HG03139 (cell line): ENCODE results near the gene CTNS.
A peak's percentile ranks its signal among the peaks of the same experiment; 100 is the strongest.

Experiments used
- ATAC-seq: cut with Tn5 transposase; IDR thresholded peaks from one replicate; pipeline ENCODE4 v1.9.1; 2021; ENCODE audit not compliant: unreplicated experiment

CTNS gene

DNA sequence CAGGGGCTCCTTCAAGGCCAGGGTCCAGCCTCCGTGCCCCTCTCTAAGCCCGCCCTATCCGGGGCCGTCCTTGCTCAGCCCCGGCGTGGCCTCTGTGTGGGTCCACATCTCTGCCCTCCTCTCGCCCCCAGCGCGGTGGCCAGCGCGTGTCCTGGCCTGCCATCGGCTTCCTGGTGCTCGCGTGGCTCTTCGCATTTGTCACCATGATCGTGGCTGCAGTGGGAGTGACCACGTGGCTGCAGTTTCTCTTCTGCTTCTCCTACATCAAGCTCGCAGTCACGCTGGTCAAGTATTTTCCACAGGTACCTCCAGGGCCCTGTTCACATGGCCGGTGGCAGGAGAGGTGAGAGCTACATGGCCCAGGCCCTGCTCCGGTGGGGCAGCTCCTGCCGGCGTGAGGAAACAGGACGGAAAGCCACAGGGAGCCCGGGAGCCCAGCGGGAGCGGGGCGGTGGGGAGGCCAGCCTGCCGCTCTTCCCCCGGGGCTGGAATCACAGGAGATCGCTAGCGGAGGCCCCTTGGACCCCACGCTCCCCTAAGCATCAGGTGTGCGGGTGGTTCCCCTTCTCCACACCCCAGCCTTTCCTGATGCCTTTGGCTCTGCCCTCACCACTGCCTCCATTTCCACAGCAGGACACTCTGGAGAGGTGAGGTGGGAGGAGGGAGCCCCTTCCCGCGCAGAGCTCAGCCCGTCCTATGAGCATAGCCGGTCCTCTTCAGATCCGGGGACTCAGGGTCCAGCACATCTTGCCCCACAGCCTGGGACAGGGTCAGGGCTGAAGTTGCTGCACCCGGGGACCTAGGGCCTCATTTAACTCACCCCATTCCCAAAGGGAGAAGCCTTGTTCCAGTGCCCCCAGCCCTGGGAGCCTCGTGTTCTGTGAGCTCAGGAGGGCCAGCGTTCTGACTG lies 21.6 kb downstream of the CTNS start:
- no peak for ATAC-seq

DNA sequence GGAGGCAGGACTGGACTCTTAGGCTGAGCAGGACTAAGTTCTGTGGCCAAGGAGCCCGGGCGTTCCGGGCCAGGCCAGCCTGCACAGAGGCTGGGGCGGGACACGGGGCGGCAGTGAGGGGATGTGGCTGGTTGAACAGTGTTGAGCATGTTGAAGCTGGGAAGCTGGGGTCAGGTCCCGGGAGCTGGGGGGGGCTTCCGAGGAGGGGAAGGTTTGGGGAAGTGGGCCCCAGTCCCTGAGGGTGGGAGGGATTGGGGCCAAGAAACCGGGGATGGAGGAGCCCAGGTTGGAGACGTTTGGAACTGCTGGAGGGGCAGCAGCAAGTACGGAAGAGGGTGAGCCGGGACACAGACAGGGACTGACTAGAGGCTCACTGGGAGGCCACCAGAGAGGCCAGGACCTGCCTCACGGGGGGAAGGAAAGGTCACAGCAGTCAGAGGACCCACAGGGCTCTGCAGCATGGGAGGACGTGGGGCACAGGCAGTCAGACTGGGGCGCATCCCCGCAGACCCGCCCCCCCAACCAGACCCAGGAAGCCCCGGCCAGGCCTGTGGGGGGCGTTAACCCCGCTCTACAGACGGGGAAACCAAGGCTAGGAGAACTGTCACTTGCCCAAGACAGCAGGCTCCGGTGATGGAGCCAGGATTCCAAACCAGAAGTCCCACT lies 22.4 kb downstream of the CTNS start:
- ATAC-seq: no peak

DNA sequence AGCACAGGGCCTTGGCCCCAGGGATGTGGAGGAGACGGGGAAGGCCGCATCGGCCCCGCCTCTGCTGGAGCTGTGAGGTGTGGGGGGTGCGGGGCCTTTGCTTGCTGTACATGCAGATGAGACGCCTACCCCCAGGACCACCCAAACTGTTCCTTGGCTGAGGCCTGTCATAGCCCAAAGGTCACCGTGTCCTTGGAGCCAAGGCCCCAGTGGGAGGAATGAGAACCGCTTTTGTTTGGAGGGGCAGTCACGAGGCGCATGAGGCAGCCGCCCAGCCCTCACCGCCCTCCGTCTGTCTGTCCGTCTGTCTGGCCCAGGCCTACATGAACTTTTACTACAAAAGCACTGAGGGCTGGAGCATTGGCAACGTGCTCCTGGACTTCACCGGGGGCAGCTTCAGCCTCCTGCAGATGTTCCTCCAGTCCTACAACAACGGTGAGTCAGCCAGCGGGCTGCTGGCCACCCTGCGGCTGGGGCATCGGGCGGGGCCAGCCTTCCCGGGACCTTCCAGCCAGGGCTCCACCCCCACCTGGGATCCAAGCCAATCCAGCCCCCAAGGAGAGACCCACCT lies 23.1 kb downstream of the CTNS start:
- no peak for ATAC-seq

DNA sequence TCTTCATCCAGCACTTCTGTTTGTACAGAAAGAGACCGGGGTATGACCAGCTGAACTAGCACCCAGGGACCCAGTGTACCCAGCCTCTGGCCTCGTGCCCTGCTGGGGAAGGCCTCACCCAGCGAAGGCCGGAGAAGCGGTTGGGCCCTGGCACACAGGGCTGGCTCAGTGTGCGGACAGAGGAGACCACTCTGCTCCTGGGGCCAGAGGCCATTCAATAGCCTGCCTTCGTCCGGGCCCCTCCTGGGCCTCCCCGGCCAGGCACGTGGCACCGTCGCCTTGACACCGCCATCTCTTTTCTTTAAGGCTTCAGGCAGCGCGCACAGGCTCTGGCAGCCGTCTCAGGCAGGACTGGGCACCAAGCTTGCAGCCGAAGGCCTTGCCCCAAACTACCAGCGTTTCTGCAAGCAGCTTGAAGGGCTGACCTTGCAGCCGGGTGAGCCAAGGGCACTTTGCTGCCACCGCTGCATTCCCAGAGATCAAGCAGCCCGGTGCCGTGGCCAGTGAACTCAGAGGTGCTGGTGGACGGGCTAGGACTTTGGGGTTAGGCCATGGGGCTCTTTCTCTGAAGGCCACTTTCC lies 23.8 kb downstream of the CTNS start:
- no peak for ATAC-seq

DNA sequence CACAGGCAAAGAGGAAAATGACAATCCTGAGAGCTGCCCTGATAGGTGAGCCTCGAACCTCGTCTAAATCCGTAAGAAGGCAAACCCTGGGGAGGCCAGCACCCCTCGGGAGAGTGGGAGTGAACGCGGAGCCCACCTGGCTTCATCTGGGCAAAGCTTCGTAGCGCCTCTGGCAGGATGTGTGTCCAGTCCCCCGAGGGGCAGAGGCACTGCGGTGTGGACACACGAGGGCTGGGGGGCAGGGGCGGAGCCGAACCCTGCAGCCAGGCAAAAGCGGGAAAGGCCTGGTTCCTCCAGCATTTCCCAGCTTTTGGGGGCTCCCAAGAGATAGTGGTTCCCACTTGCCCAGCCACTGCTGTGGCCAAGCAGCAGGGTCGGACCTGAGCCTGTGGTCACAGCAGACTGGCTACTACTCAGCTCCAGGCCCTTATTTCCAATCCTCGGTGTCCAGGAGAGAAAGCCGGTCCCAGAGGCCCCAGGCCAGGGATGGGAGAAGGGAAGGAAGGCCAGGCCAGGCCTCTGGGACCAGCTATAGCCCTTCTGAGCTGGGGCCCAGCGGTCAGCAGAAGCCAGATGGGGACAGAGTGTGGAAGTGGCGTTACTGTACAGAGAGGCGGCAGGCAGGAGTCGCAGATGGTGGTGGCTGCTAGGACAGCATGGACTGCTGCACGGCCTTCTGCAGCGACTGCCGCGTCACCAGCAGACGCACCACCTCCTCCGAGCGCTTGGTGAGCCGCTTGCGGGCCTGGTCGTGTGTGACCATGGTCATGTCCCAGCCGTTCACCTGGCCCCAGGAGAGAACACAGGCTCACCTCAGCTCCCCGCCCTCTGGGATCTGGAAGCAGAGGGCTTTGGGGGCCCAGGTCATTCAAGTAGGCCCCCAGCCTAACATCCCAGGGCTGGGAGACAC lies 26.8 kb downstream of the CTNS start:
- ATAC-seq: no peak

DNA sequence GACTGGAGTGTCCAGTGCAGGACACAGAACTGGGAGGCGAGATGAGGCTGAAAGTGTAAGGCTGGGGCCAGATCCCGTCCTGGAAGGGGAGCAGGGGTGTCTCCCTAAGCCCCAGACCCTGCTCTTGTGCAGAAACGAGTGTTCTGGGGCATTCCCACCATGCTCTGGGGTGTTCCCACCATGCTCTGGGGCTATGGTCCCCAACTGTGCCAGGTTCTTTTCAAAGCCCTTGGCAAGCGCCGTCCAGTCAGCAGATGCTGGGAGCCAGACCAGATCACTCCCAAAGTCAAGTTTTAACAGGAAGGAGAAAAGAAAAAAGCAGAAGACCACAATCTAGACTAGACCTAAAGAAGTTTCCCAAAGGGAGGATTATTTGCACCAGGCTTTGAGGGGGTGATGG lies 29.3 kb downstream of the CTNS start:
- no peak for ATAC-seq

DNA sequence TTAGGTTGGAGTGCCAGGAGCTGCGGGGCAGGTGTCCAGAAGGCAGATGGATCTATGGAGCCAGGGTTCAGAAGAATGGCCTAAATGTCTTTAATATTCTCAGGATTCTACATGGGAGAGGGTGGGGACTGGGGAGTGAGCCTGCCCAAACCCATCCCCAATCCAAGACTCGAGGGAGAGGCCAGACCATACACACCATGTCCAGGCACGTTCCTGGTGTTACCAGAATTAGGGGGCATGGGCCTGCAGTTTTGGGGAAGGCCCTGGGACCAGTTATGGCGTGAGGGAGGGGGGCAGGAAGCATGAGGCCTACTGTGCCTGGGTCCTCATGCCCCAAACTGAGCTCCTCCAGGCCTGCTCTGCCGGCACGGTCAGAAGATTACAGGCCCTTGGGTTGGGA lies 30.0 kb downstream of the CTNS start:
- ATAC-seq: no peak

DNA sequence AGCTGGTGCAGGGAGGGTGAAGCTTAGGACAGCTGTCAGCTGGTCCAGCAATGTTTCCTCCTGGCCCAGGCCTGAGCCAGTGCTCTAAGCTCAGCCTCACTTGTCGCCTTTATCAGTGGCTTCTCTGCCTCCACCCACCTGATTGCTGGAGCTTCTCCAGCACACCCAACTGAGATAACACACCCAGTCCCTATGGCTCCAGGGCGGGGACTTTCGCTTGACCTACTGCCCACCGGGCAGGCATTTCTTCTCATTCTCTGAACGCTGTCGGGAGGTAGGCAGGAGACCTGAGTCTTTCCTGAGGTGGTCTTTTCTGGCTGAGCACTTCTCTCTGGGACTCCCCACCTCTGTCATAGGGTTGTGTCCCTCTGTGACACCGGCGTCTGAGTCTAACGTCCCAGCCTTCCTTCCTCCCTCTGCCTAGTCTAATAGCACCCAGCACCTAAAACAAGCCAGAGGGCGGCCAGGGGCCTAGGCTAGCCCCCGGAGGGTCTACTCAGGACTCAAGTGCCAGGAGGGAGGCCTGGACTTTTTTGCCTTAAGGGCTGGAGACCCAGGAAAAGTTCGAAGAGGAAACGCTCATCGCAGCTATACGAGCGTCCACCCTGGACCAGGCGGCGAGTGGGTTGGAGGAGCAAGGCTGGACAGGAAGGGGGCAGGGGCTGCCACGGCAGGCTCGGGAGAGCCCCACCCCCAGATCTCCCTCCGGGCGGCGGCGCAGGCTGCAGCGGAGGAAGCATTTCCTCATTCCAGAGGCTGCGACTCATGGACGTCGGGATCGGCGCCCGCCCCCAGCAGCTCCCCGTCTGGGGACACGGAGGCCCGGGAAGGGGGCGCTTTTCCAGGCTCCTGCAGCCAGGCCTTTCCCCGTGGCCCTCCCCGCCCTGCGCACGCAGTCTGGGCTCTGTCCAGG lies 31.1 kb downstream of the CTNS start:
- ATAC-seq: peak; percentile 6

DNA sequence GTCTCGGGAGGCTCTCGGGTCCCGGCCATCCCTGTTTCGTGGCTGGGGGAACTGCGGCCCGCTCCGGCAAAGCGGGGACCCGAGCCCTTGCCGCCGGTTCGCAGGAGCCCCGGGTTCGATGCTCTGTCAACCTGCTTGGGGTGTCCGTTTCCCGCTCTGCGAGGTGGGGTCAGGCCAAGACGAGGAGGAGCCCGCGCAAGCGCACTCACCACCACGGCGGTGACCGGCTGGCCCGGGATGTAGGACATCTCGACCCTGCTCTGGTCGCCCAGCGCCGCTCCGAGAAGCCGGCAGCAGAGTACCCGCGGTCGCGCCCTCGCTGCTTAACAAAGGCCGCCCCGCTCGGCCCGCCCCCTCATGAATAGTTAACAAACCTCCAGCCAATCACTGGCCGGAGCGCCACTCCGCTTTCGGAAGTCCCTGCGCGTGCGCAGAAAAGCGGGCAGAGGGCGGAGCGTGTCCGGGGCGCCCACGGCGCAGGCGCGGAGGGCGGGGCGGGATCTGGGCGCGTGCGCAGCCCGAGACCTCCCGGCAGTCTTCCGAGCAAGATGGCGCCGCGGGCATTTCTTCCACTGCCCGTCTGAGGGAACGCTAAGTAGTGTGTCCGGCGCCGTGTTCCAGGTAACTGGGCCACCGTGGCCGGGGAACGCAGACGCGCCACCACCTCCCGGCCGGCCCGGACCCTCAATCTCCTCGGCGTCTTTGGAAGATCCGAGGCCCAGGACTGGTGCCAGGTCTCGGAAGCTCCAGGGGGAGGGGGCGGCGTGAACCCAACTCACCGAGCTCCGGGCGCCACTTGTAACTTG lies 31.9 kb downstream of the CTNS start, which contains the start of the genes EMC6 and TAX1BP3:
Gene EMC6 (plus strand): TSS at position 534 of the 806 bp plus-strand sequence. CDS start 335 bp downstream, outside the sequence.
Gene TAX1BP3 (minus strand): TSS at position 300 of the 806 bp plus-strand sequence. CDS start 52 bp downstream, at position 248.
- ATAC-seq: peak; percentile 76

DNA sequence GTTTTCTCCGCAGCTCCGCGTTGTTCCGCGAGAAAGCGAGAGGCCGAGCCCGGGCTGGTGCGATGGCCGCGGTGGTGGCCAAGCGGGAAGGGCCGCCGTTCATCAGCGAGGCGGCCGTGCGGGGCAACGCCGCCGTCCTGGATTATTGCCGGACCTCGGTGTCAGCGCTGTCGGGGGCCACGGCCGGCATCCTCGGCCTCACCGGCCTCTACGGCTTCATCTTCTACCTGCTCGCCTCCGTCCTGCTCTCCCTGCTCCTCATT lies 32.5 kb downstream of the CTNS start:
- ATAC-seq: no peak

DNA sequence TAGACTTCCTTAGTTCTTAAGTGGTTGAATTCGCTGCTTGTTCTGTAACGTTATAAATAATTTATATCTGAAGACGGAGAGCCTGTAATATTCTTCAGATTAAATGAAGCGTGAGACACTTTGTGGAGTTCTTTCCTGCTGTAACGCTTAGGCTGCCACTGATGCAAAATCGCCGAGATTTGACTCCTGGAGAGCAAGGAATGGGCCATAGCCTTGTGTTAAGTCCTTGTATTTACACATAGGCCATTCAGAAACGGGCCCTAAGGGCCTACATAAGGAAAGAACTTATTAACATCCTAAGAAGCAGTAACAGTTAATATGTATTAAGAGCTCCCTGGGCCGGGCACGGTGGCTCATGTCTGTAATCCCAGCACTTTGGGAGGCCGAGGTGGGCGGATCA lies 33.0 kb downstream of the CTNS start:
- no peak for ATAC-seq

DNA sequence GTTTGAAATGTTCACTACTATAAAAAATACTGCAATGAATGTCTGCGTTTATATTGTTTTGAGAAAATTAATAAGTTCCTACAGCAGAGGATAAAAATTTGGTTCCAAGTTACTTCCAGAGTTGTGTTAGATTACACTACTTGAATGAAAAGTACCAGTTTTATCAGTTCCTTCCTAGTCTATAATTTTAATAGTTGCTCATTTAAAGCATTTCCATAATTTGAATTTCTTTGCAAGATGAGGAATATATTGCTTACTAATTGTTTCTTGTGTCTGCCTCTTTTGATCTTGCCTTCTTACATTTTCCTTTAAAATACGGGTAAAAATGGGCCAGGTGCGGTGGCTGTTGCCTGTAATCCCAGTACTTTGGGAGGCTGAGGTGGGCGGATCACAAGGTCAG lies 36.0 kb downstream of the CTNS start:
- no peak for ATAC-seq

DNA sequence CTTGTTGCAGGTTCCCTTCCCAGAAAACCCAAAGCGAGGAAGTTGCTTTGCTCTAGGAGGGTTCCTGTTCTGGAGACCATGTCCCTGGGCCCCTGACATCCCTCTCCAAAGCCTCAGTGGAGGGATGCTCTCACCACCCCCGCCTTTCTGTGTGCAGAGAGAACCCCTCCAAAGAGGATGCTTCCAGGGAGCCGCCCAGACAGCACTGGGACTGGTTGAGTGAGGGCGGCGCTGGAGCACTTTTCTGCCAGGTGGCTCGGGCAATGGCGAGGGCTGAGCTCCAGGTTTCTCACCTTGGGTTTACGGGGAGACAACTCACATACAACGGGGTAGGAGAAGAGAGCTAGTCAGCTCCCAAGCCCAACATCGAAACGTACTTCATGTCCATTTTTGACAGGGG lies 39.3 kb downstream of the CTNS start:
- no peak for ATAC-seq

DNA sequence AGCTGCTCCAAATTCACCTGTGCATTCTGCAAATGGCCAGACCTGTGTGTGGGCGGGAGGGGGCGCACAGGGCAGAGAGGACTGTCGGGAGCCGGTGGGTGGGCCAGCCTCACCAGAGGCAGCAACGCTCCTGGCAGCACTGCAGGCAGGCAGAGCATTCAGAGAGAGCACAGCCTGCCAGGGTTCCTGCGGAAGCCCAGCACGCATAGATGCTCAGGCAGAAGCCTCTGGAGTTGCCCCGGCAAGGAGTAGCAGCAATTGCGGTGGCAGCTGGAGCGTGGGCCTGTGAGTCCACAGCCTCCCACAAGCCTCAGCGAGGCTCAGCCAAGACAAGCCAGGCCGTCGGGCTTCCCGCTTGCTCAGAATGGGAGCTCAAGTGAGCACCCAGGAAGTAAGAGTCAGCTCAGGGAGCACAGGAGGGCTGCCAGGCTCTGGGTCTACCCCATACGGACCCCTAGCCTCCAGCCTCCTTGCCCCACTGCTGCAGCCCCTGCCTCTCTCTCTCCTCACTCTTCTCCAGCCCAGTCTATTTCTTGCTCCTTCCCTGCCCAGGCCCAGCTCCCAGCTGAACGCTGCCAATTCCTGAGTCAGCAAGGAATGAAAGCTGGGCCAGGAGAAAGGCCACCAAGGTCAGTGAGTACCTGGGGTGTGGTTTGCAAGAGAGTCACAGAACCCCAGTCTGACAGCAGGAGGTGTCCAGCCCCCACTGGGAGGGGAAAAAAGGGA lies 41.7 kb downstream of the CTNS start:
- ATAC-seq: no peak

DNA sequence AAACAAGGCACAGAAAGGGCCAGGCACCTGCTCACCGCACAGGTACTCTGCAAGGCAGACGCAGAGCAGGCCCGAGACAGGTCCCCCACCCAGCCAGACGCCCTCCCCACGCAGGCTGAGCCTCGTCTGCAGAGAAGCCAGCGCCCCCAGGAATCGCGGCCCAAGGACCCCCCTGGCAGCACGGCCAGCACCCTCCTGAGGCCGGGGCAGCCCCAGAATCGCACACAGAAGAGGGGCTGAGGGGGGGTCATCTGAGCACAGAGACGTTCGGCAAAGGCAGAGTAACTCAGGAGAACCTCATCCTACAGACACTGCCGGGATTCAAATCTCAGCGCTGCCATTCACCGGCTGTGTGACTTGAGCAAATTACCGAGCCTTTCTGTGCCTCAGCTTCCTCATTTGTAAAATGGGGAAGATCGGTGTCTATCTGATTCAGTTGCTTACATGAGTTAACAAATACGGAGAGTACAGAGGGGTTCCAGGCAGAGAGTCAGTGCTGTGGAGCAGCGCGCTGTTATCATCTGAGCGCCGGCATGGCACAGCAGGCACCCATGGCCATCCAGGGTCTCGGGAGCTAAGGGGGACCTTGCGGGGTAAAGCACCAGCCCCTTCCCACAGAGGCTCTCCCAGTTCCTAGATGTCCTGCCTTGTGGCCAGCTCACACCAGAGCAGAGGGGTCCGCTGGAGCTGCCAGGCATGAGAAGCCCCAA lies 42.4 kb downstream of the CTNS start:
- no peak for ATAC-seq

DNA sequence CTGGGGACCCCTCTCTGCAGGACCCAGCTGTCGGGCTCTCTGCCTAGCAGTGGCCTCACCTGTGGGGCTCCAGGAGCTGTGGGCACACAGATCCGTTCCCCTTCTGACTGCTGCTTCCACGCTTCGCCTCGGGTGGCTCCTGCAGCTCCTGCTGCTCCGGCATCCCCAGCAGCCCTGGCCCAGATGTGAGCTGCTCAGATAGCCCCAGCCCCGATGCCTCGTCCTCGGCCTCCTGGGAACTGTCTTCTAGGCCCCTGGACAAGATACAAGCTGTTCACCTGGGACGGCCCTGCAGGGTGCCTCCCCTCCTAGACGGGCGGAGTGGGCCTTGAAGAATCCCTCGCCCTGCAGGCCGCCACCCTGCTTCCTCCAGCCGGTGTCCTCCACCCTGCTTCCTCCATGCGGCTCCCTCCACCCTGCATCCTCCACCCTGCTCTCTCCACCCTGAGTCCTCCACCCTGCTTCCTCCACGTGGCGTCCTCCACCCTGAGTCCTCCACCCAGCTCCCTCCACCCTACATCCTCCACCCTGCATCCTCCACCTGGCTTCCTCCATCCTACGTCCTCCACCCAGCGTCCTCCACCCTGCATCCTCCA lies 43.1 kb downstream of the CTNS start:
- ATAC-seq: no peak

DNA sequence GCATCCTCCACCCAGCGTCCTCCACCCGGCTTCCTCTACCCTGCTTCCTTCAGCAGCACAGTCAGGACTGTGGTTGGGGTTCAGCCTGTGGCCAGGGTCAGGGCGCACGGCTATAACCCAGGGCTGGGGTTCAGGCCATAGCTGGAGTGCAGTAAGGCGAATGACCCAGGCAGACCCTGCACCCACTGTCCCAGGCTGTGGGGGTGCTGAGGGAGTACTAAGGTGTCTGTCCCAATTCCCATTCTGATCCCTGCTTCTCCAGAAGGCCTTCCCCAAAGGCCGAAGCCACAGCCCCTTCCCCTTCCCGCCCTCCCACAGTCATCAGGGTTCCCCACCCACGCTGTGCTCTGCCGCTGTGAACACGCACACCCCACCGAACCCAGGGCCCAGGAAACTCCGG lies 44.5 kb downstream of the CTNS start:
- ATAC-seq: no peak
